Measurements from ENCODE around the gene BFAR.
"Not testable (repeated sequence)": the region's sequence is repeated elsewhere in the genome, so short reads cannot be mapped to it uniquely, and the experiment has no call there.

The BFAR gene

GRCh38 chr16:14668556-14669223, 35.9 kb downstream of the BFAR start:
- Histone ChIP-seq H3K27ac (ENCODE audit: low read depth, low read length, severe bottlenecking) (no peak overlapping the region), H3K9me3 (ENCODE audit: control insufficient read depth, low read length) (no peaks in the 10 kb centered on the region), H3K36me3 (ENCODE audit: control insufficient read depth, insufficient read depth, low read length) (peaks cover 61% of the 10 kb centered on the region), H3K4me3 (ENCODE audit: extremely low read depth, insufficient read depth, low read length, poor library complexity, severe bottlenecking) (no peak overlapping the region), H3K4me1 (ENCODE audit: control insufficient read depth, insufficient read depth, low read length, poor library complexity, severe bottlenecking) (no peaks in the 10 kb centered on the region)
- 92 to 93% methylated on average over 2 of the region's 7 CpGs for WGBS, 2 experiments (ENCODE audit: insufficient coverage in 2 of 2)

GRCh38 chr16:14669776-14670175, 37.0 kb downstream of the BFAR start:
- Histone ChIP-seq H3K4me1 (ENCODE audit: control insufficient read depth, insufficient read depth, low read length, poor library complexity, severe bottlenecking) (no peaks in the 10 kb centered on the region), H3K9me3 (ENCODE audit: control insufficient read depth, low read length) (no peaks in the 10 kb centered on the region), H3K27ac (ENCODE audit: low read depth, low read length, severe bottlenecking) (no peak overlapping the region), H3K4me3 (ENCODE audit: extremely low read depth, insufficient read depth, low read length, poor library complexity, severe bottlenecking) (no peak overlapping the region), H3K36me3 (ENCODE audit: control insufficient read depth, insufficient read depth, low read length) (peaks cover 50% of the 10 kb centered on the region)
- WGBS, 2 experiments (ENCODE audit: insufficient coverage in 2 of 2), result 97 to 100% methylated on average over 1 to 4 of the region's 4 CpGs

- no peak overlapping the region for H3K4me3 ChIP-seq (ENCODE audit: extremely low read depth, insufficient read depth, low read length, poor library complexity, severe bottlenecking)
- no peaks in the 10 kb centered on the region for H3K9me3 ChIP-seq (ENCODE audit: control insufficient read depth, low read length)
- H3K4me1 ChIP-seq (ENCODE audit: control insufficient read depth, insufficient read depth, low read length, poor library complexity, severe bottlenecking), result no peaks in the 10 kb centered on the region
- H3K36me3 ChIP-seq (ENCODE audit: control insufficient read depth, insufficient read depth, low read length), result peaks cover 23% of the 10 kb centered on the region
- no peak overlapping the region for H3K27ac ChIP-seq (ENCODE audit: low read depth, low read length, severe bottlenecking)
- 81 to 91% methylated on average over 5 of the region's 7 CpGs for WGBS, 2 experiments (ENCODE audit: insufficient coverage in 2 of 2)
Measured at GRCh38 chr16:14672403-14672971, 39.7 kb downstream of the BFAR start.

- WGBS, 2 experiments (ENCODE audit: insufficient coverage in 2 of 2), result no CpG with 5 or more reads among the region's 3 CpGs
- H3K4me1 ChIP-seq (ENCODE audit: control insufficient read depth, insufficient read depth, low read length, poor library complexity, severe bottlenecking), result no peaks in the 10 kb centered on the region
Measured at GRCh38 chr16:14676633-14677032, 43.9 kb downstream of the BFAR start.

GRCh38 chr16:14677627-14678026, 44.9 kb downstream of the BFAR start:
- Histone ChIP-seq H3K4me3 (ENCODE audit: extremely low read depth, insufficient read depth, low read length, poor library complexity, severe bottlenecking) (no peak overlapping the region), H3K4me1 (ENCODE audit: control insufficient read depth, insufficient read depth, low read length, poor library complexity, severe bottlenecking) (no peaks in the 10 kb centered on the region), H3K27ac (ENCODE audit: low read depth, low read length, severe bottlenecking) (no peak overlapping the region), H3K9me3 (ENCODE audit: control insufficient read depth, low read length) (no peaks in the 10 kb centered on the region), H3K36me3 (ENCODE audit: control insufficient read depth, insufficient read depth, low read length) (no peaks in the 10 kb centered on the region)
- WGBS, 2 experiments (ENCODE audit: insufficient coverage in 2 of 2), result 81 to 100% methylated on average over 2 to 3 of the region's 5 CpGs

More at GRCh38 chr16:14676633-14677032, 43.9 kb downstream of the BFAR start:
- no peak overlapping the region for H3K27ac ChIP-seq (ENCODE audit: low read depth, low read length, severe bottlenecking)
- no peak overlapping the region for H3K4me3 ChIP-seq (ENCODE audit: extremely low read depth, insufficient read depth, low read length, poor library complexity, severe bottlenecking)
- no peaks in the 10 kb centered on the region for H3K9me3 ChIP-seq (ENCODE audit: control insufficient read depth, low read length)
- no peaks in the 10 kb centered on the region for H3K36me3 ChIP-seq (ENCODE audit: control insufficient read depth, insufficient read depth, low read length)

GRCh38 chr16:14678748-14679497, 46.2 kb downstream of the BFAR start:
- H3K4me1 ChIP-seq (ENCODE audit: control insufficient read depth, insufficient read depth, low read length, poor library complexity, severe bottlenecking), result no peaks in the 10 kb centered on the region
- H3K27ac ChIP-seq (ENCODE audit: low read depth, low read length, severe bottlenecking), result no peak overlapping the region
- 81 to 83% methylated on average over 10 to 11 of the region's 11 CpGs for WGBS, 2 experiments (ENCODE audit: insufficient coverage in 2 of 2)
- H3K4me3 ChIP-seq (ENCODE audit: extremely low read depth, insufficient read depth, low read length, poor library complexity, severe bottlenecking), result no peak overlapping the region
- no peaks in the 10 kb centered on the region for H3K9me3 ChIP-seq (ENCODE audit: control insufficient read depth, low read length)
- no peaks in the 10 kb centered on the region for H3K36me3 ChIP-seq (ENCODE audit: control insufficient read depth, insufficient read depth, low read length)

GRCh38 chr16:14680396-14680795, 47.6 kb downstream of the BFAR start:
- not testable (repeated sequence) for H3K4me1 ChIP-seq (ENCODE audit: control insufficient read depth, insufficient read depth, low read length, poor library complexity, severe bottlenecking); H3K9me3 ChIP-seq (ENCODE audit: control insufficient read depth, low read length); H3K36me3 ChIP-seq (ENCODE audit: control insufficient read depth, insufficient read depth, low read length); H3K4me3 ChIP-seq (ENCODE audit: extremely low read depth, insufficient read depth, low read length, poor library complexity, severe bottlenecking); H3K27ac ChIP-seq (ENCODE audit: low read depth, low read length, severe bottlenecking)
- 89 to 90% methylated on average over 5 to 6 of the region's 7 CpGs for WGBS, 2 experiments (ENCODE audit: insufficient coverage in 2 of 2)

GRCh38 chr16:14681115-14681514, 48.4 kb downstream of the BFAR start:
- WGBS, 2 experiments (ENCODE audit: insufficient coverage in 2 of 2), result 83 to 100% methylated on average over 1 to 2 of the region's 4 CpGs
- H3K36me3 ChIP-seq (ENCODE audit: control insufficient read depth, insufficient read depth, low read length), result no peaks in the 10 kb centered on the region
- H3K27ac ChIP-seq (ENCODE audit: low read depth, low read length, severe bottlenecking), result no peak overlapping the region
- no peaks in the 10 kb centered on the region for H3K9me3 ChIP-seq (ENCODE audit: control insufficient read depth, low read length)
- H3K4me3 ChIP-seq (ENCODE audit: extremely low read depth, insufficient read depth, low read length, poor library complexity, severe bottlenecking), result no peak overlapping the region
- no peaks in the 10 kb centered on the region for H3K4me1 ChIP-seq (ENCODE audit: control insufficient read depth, insufficient read depth, low read length, poor library complexity, severe bottlenecking)

- 92 to 94% methylated on average over 7 of the region's 8 CpGs for WGBS, 2 experiments (ENCODE audit: insufficient coverage in 2 of 2)
- Histone ChIP-seq H3K36me3 (ENCODE audit: control insufficient read depth, insufficient read depth, low read length) (no peaks in the 10 kb centered on the region), H3K27ac (ENCODE audit: low read depth, low read length, severe bottlenecking) (no peak overlapping the region), H3K4me1 (ENCODE audit: control insufficient read depth, insufficient read depth, low read length, poor library complexity, severe bottlenecking) (no peaks in the 10 kb centered on the region), H3K9me3 (ENCODE audit: control insufficient read depth, low read length) (no peaks in the 10 kb centered on the region), H3K4me3 (ENCODE audit: extremely low read depth, insufficient read depth, low read length, poor library complexity, severe bottlenecking) (no peak overlapping the region)
Measured at GRCh38 chr16:14682121-14682520, 49.4 kb downstream of the BFAR start.

GRCh38 chr16:14685870-14686793, 53.4 kb downstream of the BFAR start:
- WGBS, 2 experiments (ENCODE audit: insufficient coverage in 2 of 2), result 89 to 98% methylated on average over 7 to 11 of the region's 15 CpGs

More at GRCh38 chr16:14685870-14686793, 53.4 kb downstream of the BFAR start:
- not testable (repeated sequence) for H3K4me1 ChIP-seq (ENCODE audit: control insufficient read depth, insufficient read depth, low read length, poor library complexity, severe bottlenecking); H3K9me3 ChIP-seq (ENCODE audit: control insufficient read depth, low read length); H3K4me3 ChIP-seq (ENCODE audit: extremely low read depth, insufficient read depth, low read length, poor library complexity, severe bottlenecking); H3K36me3 ChIP-seq (ENCODE audit: control insufficient read depth, insufficient read depth, low read length)
- H3K27ac ChIP-seq (ENCODE audit: low read depth, low read length, severe bottlenecking), result peak overlapping the region; percentile 23

Data from mesodermal cell (in vitro differentiated cells).